GM12878 (cell line): ENCODE measurements around the gene CACNG4.

Experiments used
- ATF3 ChIP-seq: IDR thresholded peaks from 2 replicates; pipeline ENCODE4 v1.6.1; 2011; ENCODE audit warnings: low read depth, mild to moderate bottlenecking, low read length, moderate library complexity, borderline replicate concordance; ENCODE audit errors: extremely low read depth
- CTCF ChIP-seq, 3 experiments: IDR thresholded peaks in 2 of 3; conservative IDR thresholded peaks in 1 of 3; 2 replicates each; pipeline ENCODE4 v1.5.1; 2011; ENCODE audit warnings: low read depth in 3 of 3, low read length in 3 of 3, mild to moderate bottlenecking in 3 of 3, control low read depth in 2 of 3, moderate library complexity in 2 of 3, inconsistent platforms in 1 of 3, mixed read lengths in 1 of 3; ENCODE audit not compliant: control insufficient read depth in 2 of 3, insufficient read depth in 1 of 3; ENCODE audit errors: extremely low read depth in 1 of 3
- EP300 ChIP-seq, 2 experiments: fragments of 150-350 bp in 1 of 2; IDR thresholded peaks; 2 replicates each; pipeline ENCODE4 v1.6.1; 2011 to 2012; ENCODE audit warnings: low read depth in 2 of 2, low read length in 2 of 2, borderline replicate concordance in 1 of 2, improper control_type of control experiment in 1 of 2, inconsistent platforms in 1 of 2; ENCODE audit not compliant: control insufficient read depth in 1 of 2
- FOXM1 ChIP-seq: IDR thresholded peaks from 2 replicates; pipeline ENCODE4 v1.6.1; 2012; ENCODE audit warnings: low read depth, mild to moderate bottlenecking, inconsistent platforms, low read length, moderate library complexity
- GABPA ChIP-seq: IDR thresholded peaks from 2 replicates; pipeline ENCODE4 v1.6.1; 2014; ENCODE audit warnings: antibody characterized with exemption, low read depth, mild to moderate bottlenecking, inconsistent platforms
- POLR2A ChIP-seq: IDR thresholded peaks from 2 replicates; pipeline ENCODE4 v1.6.1; 2011; ENCODE audit warnings: low read depth, mild to moderate bottlenecking, low read length
- RAD21 ChIP-seq: IDR thresholded peaks from 2 replicates; pipeline ENCODE4 v1.6.1; 2011; ENCODE audit warnings: mild to moderate bottlenecking, low read depth, low read length, moderate library complexity; ENCODE audit not compliant: insufficient read depth
- SUPT20H ChIP-seq: IDR thresholded peaks from 2 replicates; pipeline ENCODE4 v1.6.1; 2011; ENCODE audit warnings: low read depth, mild to moderate bottlenecking, low read length, moderate library complexity, borderline replicate concordance; ENCODE audit not compliant: control insufficient read depth
- TAF1 ChIP-seq: IDR thresholded peaks from 2 replicates; pipeline ENCODE4 v1.6.1; 2011; ENCODE audit warnings: mild to moderate bottlenecking, low read depth, low read length, borderline replicate concordance

- TF ChIP-seq FOXM1, result no peak
- TF ChIP-seq SUPT20H, result no peak
- TF ChIP-seq TAF1, result no peak
- no peak for TF ChIP-seq RAD21
- no peak for TF ChIP-seq POLR2A
- no peak for TF ChIP-seq EP300 (IDR thresholded peaks at IDR 0.05; ENCODE audit: borderline replicate concordance in 1 of 2, control insufficient read depth in 1 of 2, low read depth in 2 of 2, low read length in 2 of 2)
- TF ChIP-seq CTCF (IDR thresholded peaks at IDR 0.05 in 2 of 3, conservative IDR thresholded peaks at IDR 0.05 in 1 of 3; ENCODE audit: control insufficient read depth in 2 of 3, extremely low read depth in 1 of 3, insufficient read depth in 1 of 3, low read depth in 3 of 3, low read length in 3 of 3), result no peak
- TF ChIP-seq ATF3, result no peak
- TF ChIP-seq GABPA, result no peak
These were observed 102.2 kb downstream of the CACNG4 start for GRCh38 chr17:67066717-67067116.
